Endothelial cell of umbilical vein (primary cell): Measurements from ENCODE around the gene TMEM108. TPM values are rescaled to one million over a fixed set of nuclear protein-coding genes. Genes with fewer than 3 reads are reported as not detected.

Source experiments
- BruUV-seq: library from RNA; stranded (reverse); fragments of 400-500 nt; replicated peaks from 2 replicates; lab custom pipeline; 2021; lab: Mats Ljungman, UMichigan
- CTCF ChIA-PET: fragments of 300-600, 350-600 bp; sonication (Branson Sonifier 250); formaldehyde crosslinking; loops from one replicate; lab custom pipeline; 2021; ENCODE audit warnings: antibody characterized with exemption, inconsistent platforms; lab: Charles Lee
- POLR2A ChIA-PET: fragments of 300-600, 350-600 bp; sonication (Branson Sonifier 250); formaldehyde crosslinking; loops from one replicate; lab custom pipeline; 2021; ENCODE audit warnings: antibody characterized with exemption, inconsistent platforms; lab: Charles Lee
- DNase-seq: peaks from one replicate; pipeline ENCODE4 v3.0.0-alpha.2; 2011; ENCODE audit warnings: low read depth, low spot score
- FAIRE-seq: peaks from 2 replicates; lab custom pipeline; 2011; peaks lifted over from hg19 to GRCh38; lab: Jason Lieb, UNC
- H2AFZ ChIP-seq: 2 replicates; pipeline ENCODE4 v1.6.0; 2012; ENCODE audit warnings: low read depth, low read length, control low read depth, inconsistent platforms
- H3K27ac ChIP-seq: 2 replicates; pipeline ENCODE4 v1.5.1; 2011; ENCODE audit warnings: low read depth, mild to moderate bottlenecking, control low read depth, low read length, moderate library complexity; ENCODE audit not compliant: insufficient read depth
- H3K27me3 ChIP-seq, 2 experiments: 2 replicates each; pipeline versions ENCODE4 v1.6.0 to v1.6.1; 2011; ENCODE audit warnings: low read length in 2 of 2, mixed read lengths in 1 of 2; ENCODE audit not compliant: control insufficient read depth in 2 of 2, insufficient read depth in 2 of 2
- H3K36me3 ChIP-seq, 2 experiments: 2 replicates in 1 of 2; 3 replicates in 1 of 2; pipeline ENCODE4 v1.5.1; 2011; ENCODE audit warnings: low read length in 2 of 2, mild to moderate bottlenecking in 1 of 2, moderate library complexity in 1 of 2; ENCODE audit not compliant: control insufficient read depth in 2 of 2, insufficient read depth in 2 of 2; ENCODE audit errors: extremely low read depth in 1 of 2
- H3K4me1 ChIP-seq: 3 replicates; pipeline ENCODE4 v1.5.1; 2011; ENCODE audit warnings: mild to moderate bottlenecking, low read length; ENCODE audit not compliant: control insufficient read depth, insufficient read depth; ENCODE audit errors: extremely low read depth
- H3K4me2 ChIP-seq: 2 replicates; pipeline ENCODE4 v1.6.1; 2011; ENCODE audit warnings: low read length, control low read depth, mixed read lengths; ENCODE audit not compliant: insufficient read depth
- H3K4me3 ChIP-seq, 3 experiments: fragments of 200-600 bp in 1 of 3; sonication (generic), shearing (Covaris generic) in 1 of 3; replicated peaks in 1 of 3; 2 replicates each; pipeline ENCODE4 v1.5.1; 2011 to 2016; ENCODE audit warnings: control low read depth in 3 of 3, low read length in 3 of 3, mild to moderate bottlenecking in 2 of 3, inconsistent platforms in 1 of 3, low read depth in 1 of 3, moderate library complexity in 1 of 3; ENCODE audit not compliant: insufficient read depth in 1 of 3
- H3K79me2 ChIP-seq: 2 replicates; pipeline ENCODE4 v1.6.0; 2012; ENCODE audit warnings: low read length, inconsistent platforms; ENCODE audit not compliant: control insufficient read depth, insufficient read depth
- H3K9ac ChIP-seq: replicated peaks from 2 replicates; pipeline ENCODE3; 2011; ENCODE audit warnings: low read length, control low read depth; ENCODE audit not compliant: insufficient read depth; ENCODE audit errors: extremely low read depth
- H3K9me1 ChIP-seq: replicated peaks from 3 replicates; pipeline ENCODE4 v1.6.0; 2011; ENCODE audit warnings: mild to moderate bottlenecking, low read length; ENCODE audit not compliant: control insufficient read depth, insufficient read depth; ENCODE audit errors: extremely low read depth
- H3K9me3 ChIP-seq: replicated peaks from 2 replicates; pipeline ENCODE4 v1.5.1; 2012; ENCODE audit warnings: low read length, inconsistent platforms; ENCODE audit not compliant: control insufficient read depth, insufficient read depth
- H4K20me1 ChIP-seq: replicated peaks from 2 replicates; pipeline ENCODE3; 2011; ENCODE audit warnings: mild to moderate bottlenecking, low read length; ENCODE audit not compliant: control insufficient read depth, insufficient read depth; ENCODE audit errors: extremely low read depth
- EZH2 ChIP-seq: IDR thresholded peaks from 2 replicates; pipeline ENCODE4 v1.6.1; 2012; ENCODE audit warnings: borderline replicate concordance, low read depth, mild to moderate bottlenecking, moderate library complexity, low read length, inconsistent platforms; ENCODE audit not compliant: severe bottlenecking
- FOS ChIP-seq: IDR thresholded peaks from 2 replicates; pipeline ENCODE4 v1.6.1; 2011; ENCODE audit warnings: mild to moderate bottlenecking, low read length, moderate library complexity, borderline replicate concordance; ENCODE audit not compliant: insufficient read depth
- JUN ChIP-seq: IDR thresholded peaks from 2 replicates; pipeline ENCODE4 v1.6.1; 2011; ENCODE audit warnings: borderline replicate concordance, low read depth; ENCODE audit not compliant: insufficient read length, insufficient read depth
- MAX ChIP-seq: IDR thresholded peaks from 2 replicates; pipeline ENCODE4 v1.6.1; 2011; ENCODE audit not compliant: insufficient read depth, insufficient read length
- MYC ChIP-seq: IDR thresholded peaks from one replicate; pipeline ENCODE4 v1.6.1; 2011; ENCODE audit warnings: mild to moderate bottlenecking, low read depth, low read length
- POLR2A ChIP-seq: IDR thresholded peaks from 2 replicates; pipeline ENCODE4 v1.6.1; 2012; ENCODE audit warnings: low read depth, mild to moderate bottlenecking, control low read depth, low read length
- POLR2AphosphoS5 ChIP-seq: IDR thresholded peaks from 2 replicates; pipeline ENCODE4 v1.6.1; 2012; ENCODE audit warnings: low read depth, mild to moderate bottlenecking, control low read depth, low read length, moderate library complexity; ENCODE audit not compliant: insufficient read depth
- dilution Hi-C: fragments of 300-500 bp; cut with MboI; formaldehyde crosslinking; loops from one replicate; pipeline ENCODE4 v1.15.0; 2019; ENCODE audit warnings: low sequenced_read_pairs; ENCODE audit not compliant: extremely low pct_ligation_motif_present
- intact Hi-C: fragments of 100-400 bp; cut with micrococcal nuclease; formaldehyde crosslinking; loops from one replicate; pipeline ENCODE4 v1.10.0; 2022
- polyA plus RNA-seq, 4 experiments: library from polyadenylated mRNA; depleted of rRNA in 3 of 4; stranded (reverse) in 3 of 4; unstranded in 1 of 4; fragments of >200 nt; gene quantifications; 2 replicates each; pipeline versions ENCODE4 v1.2.1 to v1.2.3, GENCODE V29; 2011 to 2012; ENCODE audit warnings: missing spikeins in 1 of 4
- total RNA-seq: library from RNA; stranded (reverse); gene quantifications from 2 replicates; pipeline ENCODE4 v1.2.3, GENCODE V29; 2021

The TMEM108 gene
- total and polyA plus RNA-seq, 2 donors (not counting 3 experiments of a cell fraction or from before 2014, with no cell fraction given): 0.40 to 1.1 TPM

GRCh38 chr3:133038731-133039375, 662 bp downstream of the TMEM108 start:
- peak overlapping the region; percentile 94 for H2AFZ ChIP-seq
- no peaks in the 10 kb centered on the region for H3K9me3 ChIP-seq
- peaks cover 25 to 39% of the 10 kb centered on the region in 2 experiments for H3K27me3 ChIP-seq
- DNase-seq (no peak), FAIRE-seq (no peak)
- ChIA-PET POLR2A (no interaction called here), CTCF (interaction anchor here (0.7 to 7.0 kb wide), 6 partner anchors 10 to 384 kb away, joined by 3 to 528 read pairs (median 4); no protein-coding TSS in a partner anchor)
- H3K79me2 ChIP-seq: no peaks in the 10 kb centered on the region
- H3K4me3 ChIP-seq: peak overlapping the region; percentile 47 to 60 (median 55)
- TF ChIP-seq EZH2: peak; percentile 84
- no peak for TF ChIP-seq JUN
- TF ChIP-seq MAX: no peak
- no peak for TF ChIP-seq FOS
- no peak for TF ChIP-seq MYC
- no peak for TF ChIP-seq POLR2AphosphoS5
- TF ChIP-seq POLR2A: no peak
- H3K4me2 ChIP-seq: peak overlapping the region; percentile 32
- H3K9me1 ChIP-seq: no peaks in the 10 kb centered on the region
- no peaks in the 10 kb centered on the region for H3K36me3 ChIP-seq
- no peaks in the 10 kb centered on the region for H4K20me1 ChIP-seq
- BruUV-seq: no TSS peak
- dilution Hi-C loops (no loop called here), intact Hi-C loops (loop anchor here (2.0 kb wide), 1 partner anchor 766 kb away; the partner anchor contains the start of gene SRPRB)
- H3K9ac ChIP-seq: no peak overlapping the region
- no peak overlapping the region for H3K27ac ChIP-seq
- peaks cover 7% of the 10 kb centered on the region for H3K4me1 ChIP-seq
